ENCODE data around the gene RPUSD4. TPM values are rescaled to one million over a fixed set of nuclear protein-coding genes. Genes with fewer than 3 reads are reported as not detected.
"Not testable (repeated sequence)": the region's sequence is repeated elsewhere in the genome, so short reads cannot be mapped to it uniquely, and the experiment has no call there.

RPUSD4 gene, protein sequence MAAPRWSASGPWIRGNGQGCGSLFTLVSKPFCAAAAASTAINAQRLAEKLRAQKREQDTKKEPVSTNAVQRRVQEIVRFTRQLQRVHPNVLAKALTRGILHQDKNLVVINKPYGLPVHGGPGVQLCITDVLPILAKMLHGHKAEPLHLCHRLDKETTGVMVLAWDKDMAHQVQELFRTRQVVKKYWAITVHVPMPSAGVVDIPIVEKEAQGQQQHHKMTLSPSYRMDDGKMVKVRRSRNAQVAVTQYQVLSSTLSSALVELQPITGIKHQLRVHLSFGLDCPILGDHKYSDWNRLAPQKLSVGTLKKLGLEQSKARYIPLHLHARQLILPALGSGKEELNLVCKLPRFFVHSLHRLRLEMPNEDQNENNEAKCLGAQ
- 10 to 100 TPM; 15.0 to 19.9 (median 17.6) TPM for total RNA-seq

DNA sequence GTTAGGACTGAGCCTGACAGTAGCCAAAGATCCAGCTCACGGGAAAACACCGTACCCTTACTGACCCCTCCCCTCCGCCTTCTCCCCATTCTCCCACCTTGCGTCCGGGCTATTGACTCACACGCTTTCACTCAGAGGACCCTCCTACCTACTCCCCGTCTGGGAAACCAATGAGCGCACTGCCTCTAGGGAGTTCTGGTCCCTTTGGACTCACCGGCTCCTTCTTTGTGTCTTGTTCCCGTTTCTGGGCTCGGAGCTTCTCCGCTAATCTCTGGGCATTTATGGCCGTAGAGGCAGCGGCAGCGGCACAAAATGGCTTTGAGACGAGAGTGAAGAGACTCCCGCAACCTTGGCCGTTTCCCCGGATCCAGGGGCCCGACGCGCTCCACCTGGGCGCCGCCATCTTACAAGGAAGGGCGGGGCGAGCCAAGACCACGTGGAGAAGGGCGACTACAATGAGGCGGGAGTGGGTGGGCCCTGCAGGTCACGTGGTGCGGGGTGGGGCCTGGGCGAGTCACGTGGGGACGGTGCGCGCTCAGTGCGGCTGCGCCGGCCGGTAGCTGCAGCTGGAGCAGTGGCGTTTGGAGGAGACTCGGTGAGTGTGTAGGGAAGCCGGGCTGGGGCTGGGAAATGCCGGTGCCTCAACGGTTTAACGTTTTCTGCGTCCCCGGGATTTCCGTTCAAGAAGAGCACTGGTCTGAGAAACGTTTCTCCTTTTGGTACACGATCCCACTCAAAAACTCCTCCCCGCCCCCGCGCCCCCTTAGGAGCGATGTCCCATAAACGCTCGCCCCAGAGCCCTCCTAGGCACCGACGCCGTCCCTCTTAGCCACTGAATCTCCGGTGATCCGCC lies at the start of gene RPUSD4, which contains the start of gene FAM118B:
Gene RPUSD4 (minus strand): TSS at position 415 of the 853 bp plus-strand sequence. CDS start 12 bp downstream, at position 403.
Gene FAM118B (plus strand): TSS at position 547 of the 853 bp plus-strand sequence. CDS start 23,220 bp downstream, outside the sequence.
- intact Hi-C loops (cut with DNase I) = loop anchor here (5.0 kb wide), 1 partner anchor 56 kb away; the partner anchor contains the start of genes FOXRED1 and SRPRA
- Histone ChIP-seq H3K27ac (replicated peaks in 1 of 4) (peak within 1 kb of the TSS; percentile 76 to 83 (median 78)), H3K4me1 (peaks cover 20 to 34% (median 25%) of the 10 kb centered on the region in 4 donors), H3K4me3 (peak within 1 kb of the TSS; percentile 69 to 89 (median 80)), H3K27me3 (no peaks in the 10 kb centered on the region), H3K9me3 (no peaks in the 10 kb centered on the region), H3K36me3 (peaks cover 6 to 36% (median 26%) of the 10 kb centered on the region in 4 donors)
- 0% methylated on average over 45 of the region's 62 CpGs for WGBS
- TF ChIP-seq, protein P1, sequence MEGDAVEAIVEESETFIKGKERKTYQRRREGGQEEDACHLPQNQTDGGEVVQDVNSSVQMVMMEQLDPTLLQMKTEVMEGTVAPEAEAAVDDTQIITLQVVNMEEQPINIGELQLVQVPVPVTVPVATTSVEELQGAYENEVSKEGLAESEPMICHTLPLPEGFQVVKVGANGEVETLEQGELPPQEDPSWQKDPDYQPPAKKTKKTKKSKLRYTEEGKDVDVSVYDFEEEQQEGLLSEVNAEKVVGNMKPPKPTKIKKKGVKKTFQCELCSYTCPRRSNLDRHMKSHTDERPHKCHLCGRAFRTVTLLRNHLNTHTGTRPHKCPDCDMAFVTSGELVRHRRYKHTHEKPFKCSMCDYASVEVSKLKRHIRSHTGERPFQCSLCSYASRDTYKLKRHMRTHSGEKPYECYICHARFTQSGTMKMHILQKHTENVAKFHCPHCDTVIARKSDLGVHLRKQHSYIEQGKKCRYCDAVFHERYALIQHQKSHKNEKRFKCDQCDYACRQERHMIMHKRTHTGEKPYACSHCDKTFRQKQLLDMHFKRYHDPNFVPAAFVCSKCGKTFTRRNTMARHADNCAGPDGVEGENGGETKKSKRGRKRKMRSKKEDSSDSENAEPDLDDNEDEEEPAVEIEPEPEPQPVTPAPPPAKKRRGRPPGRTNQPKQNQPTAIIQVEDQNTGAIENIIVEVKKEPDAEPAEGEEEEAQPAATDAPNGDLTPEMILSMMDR (IDR thresholded peaks at IDR 0.05) = peak in 1 of 3 experiments; percentile 16
- peak; percentile 60 for TF ChIP-seq POLR2A (IDR thresholded peaks at IDR 0.05; ENCODE audit: low read depth)
- TF ChIP-seq POLR2AphosphoS5 (IDR thresholded peaks at IDR 0.05) = peak; percentile 94 to 97
- TF ChIP-seq EP300 (IDR thresholded peaks at IDR 0.05) = no peak
- peak; percentile 100 for DNase-seq (ENCODE audit: extremely low spot score)

DNA sequence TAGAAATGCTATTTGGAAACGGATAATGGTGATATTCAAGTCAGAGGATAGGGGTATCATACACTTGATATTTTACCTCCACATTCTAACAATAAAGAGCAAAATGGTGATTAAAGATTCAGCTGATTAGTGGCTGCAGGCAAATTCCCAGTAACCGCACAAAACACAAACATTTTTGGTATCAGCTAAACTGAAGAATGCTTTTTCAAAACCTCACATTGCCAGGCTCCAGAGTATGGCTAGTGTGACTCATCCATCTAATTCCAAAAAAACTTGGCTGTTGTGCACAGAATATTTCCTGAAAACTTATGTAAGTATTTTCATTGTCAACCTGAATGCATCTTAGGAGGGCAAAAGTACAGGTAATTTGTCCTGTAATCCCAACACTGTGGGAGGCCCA lies 46.3 kb upstream of the RPUSD4 start:
- 94% methylated on average over 2 of the region's 2 CpGs for WGBS
- H3K4me3 ChIP-seq = no peak overlapping the region
- intact Hi-C loops (cut with DNase I) = no loop called here
- H3K4me1 ChIP-seq = peaks cover 0 to 4% (median 0%) of the 10 kb centered on the region in 4 donors
- no peak overlapping the region for H3K27ac ChIP-seq (replicated peaks in 1 of 4)
- TF ChIP-seq POLR2AphosphoS5 (IDR thresholded peaks at IDR 0.05) = no peak
- DNase-seq (ENCODE audit: extremely low spot score) = no peak
- no peaks in the 10 kb centered on the region for H3K27me3 ChIP-seq
- no peaks in the 10 kb centered on the region for H3K9me3 ChIP-seq
- H3K36me3 ChIP-seq = peaks cover 0 to 73% (median 54%) of the 10 kb centered on the region in 4 donors

DNA sequence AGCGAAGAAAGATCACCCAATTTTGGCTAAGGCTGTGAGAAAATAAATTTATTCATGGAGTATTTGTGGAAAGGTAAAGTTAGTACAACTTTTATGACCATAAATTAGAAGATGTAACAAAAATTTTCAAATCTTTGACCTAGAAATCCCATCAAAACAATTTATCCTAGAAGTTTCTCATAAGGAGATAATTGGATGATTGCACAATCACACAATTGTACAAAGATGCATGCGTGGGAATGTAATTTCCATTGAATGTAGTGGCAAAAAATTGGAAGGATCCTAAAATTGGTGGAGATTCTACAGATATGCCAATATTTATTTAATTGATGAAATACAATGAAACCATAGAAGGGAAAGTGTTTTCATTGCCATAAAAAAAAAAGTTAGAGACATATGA lies 45.7 kb upstream of the RPUSD4 start:
- peaks cover 0 to 73% (median 47%) of the 10 kb centered on the region in 4 donors for H3K36me3 ChIP-seq
- 90% methylated on average over 2 of the region's 2 CpGs for WGBS
- intact Hi-C loops (cut with DNase I) = no loop called here
- TF ChIP-seq, protein P1 (IDR thresholded peaks at IDR 0.05) = no peak
- TF ChIP-seq EP300 (IDR thresholded peaks at IDR 0.05) = no peak
- TF ChIP-seq POLR2AphosphoS5 (IDR thresholded peaks at IDR 0.05) = no peak
- TF ChIP-seq POLR2A (IDR thresholded peaks at IDR 0.05; ENCODE audit: low read depth) = no peak
- H3K9me3 ChIP-seq = no peaks in the 10 kb centered on the region
- peaks cover 0 to 4% (median 0%) of the 10 kb centered on the region in 4 donors for H3K4me1 ChIP-seq
- no peaks in the 10 kb centered on the region for H3K27me3 ChIP-seq
- no peak overlapping the region for H3K27ac ChIP-seq (replicated peaks in 1 of 4)
- no peak overlapping the region for H3K4me3 ChIP-seq
- no peak for DNase-seq (ENCODE audit: extremely low spot score)

DNA sequence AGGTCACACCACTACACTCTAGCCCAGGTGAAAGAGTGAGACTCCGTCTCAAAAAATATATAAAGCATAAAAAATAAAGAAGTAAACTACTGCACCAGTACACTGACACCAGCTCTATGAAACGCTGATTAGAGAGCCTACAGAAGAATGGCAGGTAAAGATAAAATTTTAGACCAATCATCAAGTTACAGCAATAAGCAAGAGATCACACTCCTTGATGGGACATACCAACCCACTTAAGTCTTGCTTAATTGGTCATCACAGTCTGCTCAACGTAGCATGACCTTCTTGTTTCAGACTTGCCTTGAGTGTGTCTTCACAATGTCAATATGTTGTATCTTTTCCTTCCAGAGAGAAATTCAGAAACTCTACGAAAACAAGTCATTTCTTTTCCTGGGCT lies 44.8 kb upstream of the RPUSD4 start:
- Histone ChIP-seq H3K27me3 (no peaks in the 10 kb centered on the region), H3K27ac (replicated peaks in 1 of 4) (no peak overlapping the region), H3K4me1 (peaks cover 0 to 4% (median 0%) of the 10 kb centered on the region in 4 donors), H3K4me3 (no peak overlapping the region), H3K9me3 (no peaks in the 10 kb centered on the region), H3K36me3 (peaks cover 0 to 73% (median 40%) of the 10 kb centered on the region in 4 donors)
- no peak for TF ChIP-seq POLR2A (IDR thresholded peaks at IDR 0.05; ENCODE audit: low read depth)
- TF ChIP-seq EP300 (IDR thresholded peaks at IDR 0.05) = no peak
- no peak for TF ChIP-seq POLR2AphosphoS5 (IDR thresholded peaks at IDR 0.05)
- TF ChIP-seq, protein P1 (IDR thresholded peaks at IDR 0.05) = no peak
- WGBS = 95% methylated on average over 4 of the region's 4 CpGs
- intact Hi-C loops (cut with DNase I) = no loop called here
- DNase-seq (ENCODE audit: extremely low spot score) = no peak

DNA sequence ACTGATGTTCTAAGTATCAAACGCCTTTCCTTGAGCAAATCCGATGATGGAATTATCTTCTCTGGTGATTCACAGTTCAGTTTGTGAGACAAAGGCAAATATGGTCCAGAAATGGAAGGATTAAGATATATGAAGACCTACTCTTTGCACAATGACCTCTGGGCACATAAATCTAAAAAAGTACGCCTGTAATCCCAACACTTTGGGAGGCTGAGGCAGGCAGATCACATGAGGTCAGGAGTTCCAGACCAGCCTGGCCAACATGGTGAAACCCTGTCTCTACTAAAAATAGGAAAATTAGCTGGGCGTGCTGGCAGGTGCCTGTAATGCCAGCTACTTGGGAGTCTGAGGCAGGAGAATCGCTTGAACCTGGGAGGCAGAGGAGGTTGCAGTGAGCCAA lies 44.1 kb upstream of the RPUSD4 start:
- H3K9me3 ChIP-seq; intact Hi-C loops (cut with DNase I); H3K27me3 ChIP-seq; H3K27ac ChIP-seq (replicated peaks in 1 of 4); H3K4me1 ChIP-seq; DNase-seq (ENCODE audit: extremely low spot score); H3K4me3 ChIP-seq: not testable (repeated sequence)
- peaks cover 0 to 80% (median 42%) of the 10 kb centered on the region in 4 donors for H3K36me3 ChIP-seq
- WGBS = 97% methylated on average over 5 of the region's 5 CpGs

Data from esophagus muscularis mucosa (tissue), 4 donors.